ENCODE results near the gene CTNND2. TPM values are rescaled to one million over a fixed set of nuclear protein-coding genes. Genes with fewer than 3 reads are reported as not detected.

Gene CTNND2
- total RNA-seq, 1 donor from 2014 or later = 40.0 TPM

- Mint-ChIP-seq H3K36me3 (ENCODE audit: low read depth) (peaks cover 5% of the 10 kb centered on the region), H3K27ac (ENCODE audit: unreplicated experiment) (no peak overlapping the region), H3K27me3 (ENCODE audit: low read depth) (no peaks in the 10 kb centered on the region), H3K4me1 (no peaks in the 10 kb centered on the region), H3K9me3 (peaks cover 16% of the 10 kb centered on the region), H3K4me3 (no peak overlapping the region)
- TF ChIP-seq CTCF (conservative IDR thresholded peaks at IDR 0.05) = no peak
- no peak for DNase-seq (ENCODE audit: low read depth, low spot score)
Observed at GRCh38 chr5:10958728-10959127, 945.5 kb downstream of the CTNND2 start.

GRCh38 chr5:10949856-10950630, 954.2 kb downstream of the CTNND2 start:
- Mint-ChIP-seq H3K27ac (ENCODE audit: unreplicated experiment) (no peak overlapping the region), H3K36me3 (ENCODE audit: low read depth) (no peaks in the 10 kb centered on the region), H3K4me3 (no peak overlapping the region), H3K9me3 (peaks cover 2% of the 10 kb centered on the region), H3K27me3 (ENCODE audit: low read depth) (no peaks in the 10 kb centered on the region), H3K4me1 (peaks cover 8% of the 10 kb centered on the region)
- no peak for DNase-seq (ENCODE audit: low read depth, low spot score)
- TF ChIP-seq CTCF (conservative IDR thresholded peaks at IDR 0.05) = no peak

- no peaks in the 10 kb centered on the region for H3K27me3 Mint-ChIP-seq (ENCODE audit: low read depth)
- TF ChIP-seq CTCF (conservative IDR thresholded peaks at IDR 0.05) = no peak
- no peaks in the 10 kb centered on the region for H3K36me3 Mint-ChIP-seq (ENCODE audit: low read depth)
- no peak for DNase-seq (ENCODE audit: low read depth, low spot score)
- H3K4me1 Mint-ChIP-seq = peaks cover 8% of the 10 kb centered on the region
- no peak overlapping the region for H3K4me3 Mint-ChIP-seq
- peak overlapping the region; percentile 1 for H3K27ac Mint-ChIP-seq (ENCODE audit: unreplicated experiment)
- H3K9me3 Mint-ChIP-seq = no peaks in the 10 kb centered on the region
Observed at GRCh38 chr5:10946050-10946449, 958.2 kb downstream of the CTNND2 start.

GRCh38 chr5:10941900-10942299, 962.3 kb downstream of the CTNND2 start:
- H3K4me1 Mint-ChIP-seq = peaks cover 8% of the 10 kb centered on the region
- no peak for TF ChIP-seq CTCF (conservative IDR thresholded peaks at IDR 0.05)
- no peaks in the 10 kb centered on the region for H3K27me3 Mint-ChIP-seq (ENCODE audit: low read depth)
- H3K4me3 Mint-ChIP-seq = no peak overlapping the region
- H3K9me3 Mint-ChIP-seq = no peaks in the 10 kb centered on the region
- no peak overlapping the region for H3K27ac Mint-ChIP-seq (ENCODE audit: unreplicated experiment)
- no peaks in the 10 kb centered on the region for H3K36me3 Mint-ChIP-seq (ENCODE audit: low read depth)
- no peak for DNase-seq (ENCODE audit: low read depth, low spot score)

GRCh38 chr5:10936081-10936855, 968.0 kb downstream of the CTNND2 start:
- Mint-ChIP-seq H3K27me3 (ENCODE audit: low read depth) (no peaks in the 10 kb centered on the region), H3K4me3 (no peak overlapping the region), H3K4me1 (peaks cover 6% of the 10 kb centered on the region), H3K27ac (ENCODE audit: unreplicated experiment) (peak overlapping the region; percentile 83), H3K36me3 (ENCODE audit: low read depth) (peaks cover 2% of the 10 kb centered on the region), H3K9me3 (no peaks in the 10 kb centered on the region)
- no peak for TF ChIP-seq CTCF (conservative IDR thresholded peaks at IDR 0.05)
- DNase-seq (ENCODE audit: low read depth, low spot score) = no peak
